Neuronal stem cell (in vitro differentiated cells): ENCODE measurements around the gene TMEM62.

ENCODE experiments used
- DNase-seq: peaks from one replicate; pipeline ENCODE4 v3.0.0-alpha.2; 2013; ENCODE audit warnings: low spot score
- H2AFZ ChIP-seq: one replicate; pipeline ENCODE4 v1.6.1; 2013; ENCODE audit warnings: mild to moderate bottlenecking, low read length, inconsistent platforms
- H2AK5ac ChIP-seq: 2 replicates; pipeline ENCODE4 v1.6.1; 2013; ENCODE audit warnings: low read depth, mild to moderate bottlenecking, inconsistent platforms, low read length, moderate library complexity, mixed read lengths
- H2BK120ac ChIP-seq: 2 replicates; pipeline ENCODE4 v1.6.1; 2013; ENCODE audit warnings: low read depth, mild to moderate bottlenecking, inconsistent platforms, low read length, moderate library complexity, mixed read lengths
- H2BK12ac ChIP-seq: one replicate; pipeline ENCODE4 v1.6.1; 2013; ENCODE audit warnings: low read length, inconsistent platforms
- H2BK15ac ChIP-seq: 2 replicates; pipeline ENCODE4 v1.6.1; 2013; ENCODE audit warnings: mild to moderate bottlenecking, low read length, inconsistent platforms, mixed read lengths
- H2BK5ac ChIP-seq: one replicate; pipeline ENCODE4 v1.6.1; 2013; ENCODE audit warnings: inconsistent platforms, mild to moderate bottlenecking, low read length, moderate library complexity
- H3K14ac ChIP-seq: one replicate; pipeline ENCODE4 v1.6.1; 2013; ENCODE audit warnings: low read length, inconsistent platforms
- H3K18ac ChIP-seq: 2 replicates; pipeline ENCODE4 v1.6.1; 2013; ENCODE audit warnings: low read length, inconsistent platforms
- H3K23ac ChIP-seq: 2 replicates; pipeline ENCODE4 v1.6.1; 2013; ENCODE audit warnings: low read depth, mild to moderate bottlenecking, mixed read lengths, low read length, inconsistent platforms; ENCODE audit not compliant: poor library complexity
- H3K27ac ChIP-seq: replicated peaks from 3 replicates; pipeline ENCODE4 v1.5.1; 2013; ENCODE audit warnings: low read length, inconsistent platforms
- H3K27me3 ChIP-seq, 3 experiments: 2 replicates each; pipeline ENCODE4 v1.6.1; 2013; ENCODE audit warnings: low read length in 3 of 3, mild to moderate bottlenecking in 2 of 3, inconsistent platforms in 1 of 3, low read depth in 1 of 3, mixed read lengths in 1 of 3, moderate library complexity in 1 of 3; ENCODE audit not compliant: control insufficient read depth in 3 of 3, insufficient read depth in 3 of 3
- H3K36me3 ChIP-seq, 2 donors: replicated peaks in 1 of 2; 2 replicates each; pipeline ENCODE4 v1.6.1; 2013; ENCODE audit warnings: low read length in 2 of 2; ENCODE audit not compliant: control insufficient read depth in 2 of 2, insufficient read depth in 2 of 2
- H3K4ac ChIP-seq: 2 replicates; pipeline ENCODE4 v1.6.1; 2013; ENCODE audit warnings: inconsistent platforms, mild to moderate bottlenecking, low read length, moderate library complexity
- H3K4me1 ChIP-seq, 2 donors: 1 replicate in 1 of 2; 2 replicates in 1 of 2; pipeline ENCODE4 v1.6.1; 2013; ENCODE audit warnings: low read length in 2 of 2, low read depth in 1 of 2; ENCODE audit not compliant: control insufficient read depth in 2 of 2, insufficient read depth in 1 of 2
- H3K4me2 ChIP-seq: one replicate; pipeline ENCODE4 v1.6.1; 2013; ENCODE audit warnings: mild to moderate bottlenecking, low read length, inconsistent platforms; ENCODE audit not compliant: insufficient read depth, poor library complexity, severe bottlenecking
- H3K4me3 ChIP-seq, 2 donors: 2 replicates each; pipeline ENCODE4 v1.5.1; 2013; ENCODE audit warnings: low read length in 2 of 2, mild to moderate bottlenecking in 2 of 2, inconsistent platforms in 1 of 2, moderate library complexity in 1 of 2
- H3K79me1 ChIP-seq: one replicate; pipeline ENCODE4 v1.6.1; 2013; ENCODE audit warnings: low read depth, mild to moderate bottlenecking, inconsistent platforms, low read length, moderate library complexity
- H3K9ac ChIP-seq: one replicate; pipeline ENCODE4 v1.6.1; 2013; ENCODE audit warnings: mild to moderate bottlenecking, low read depth, low read length, inconsistent platforms; ENCODE audit not compliant: poor library complexity
- H3K9me3 ChIP-seq, 2 donors: replicated peaks in 1 of 2; 2 replicates each; pipeline versions ENCODE3 to v1.6.1; 2013; ENCODE audit warnings: low read length in 2 of 2, mild to moderate bottlenecking in 2 of 2, inconsistent platforms in 1 of 2, low read depth in 1 of 2, mixed read lengths in 1 of 2, moderate library complexity in 1 of 2; ENCODE audit not compliant: control insufficient read depth in 2 of 2, insufficient read depth in 1 of 2
- H4K8ac ChIP-seq: one replicate; pipeline ENCODE4 v1.6.1; 2013; ENCODE audit warnings: low read depth, mild to moderate bottlenecking, inconsistent platforms, low read length, moderate library complexity
- H4K91ac ChIP-seq: one replicate; pipeline ENCODE4 v1.6.1; 2013; ENCODE audit warnings: low read length, low read depth, mild to moderate bottlenecking, inconsistent platforms; ENCODE audit not compliant: poor library complexity
- WGBS, 2 donors: extraction: QIAGEN DNeasy Blood & Tissue Kit; methylation state at CpG; one replicate each; pipeline ENCODE4 v1.1.7; 2013; ENCODE audit warnings: missing lambda C conversion rate in 2 of 2, mixed read lengths in 1 of 2; ENCODE audit not compliant: insufficient read length in 2 of 2, insufficient replicate concordance in 1 of 2; ENCODE audit errors: extremely low coverage in 2 of 2; 5-methylcytosine and 5-hydroxymethylcytosine counted together

TMEM62 gene

GRCh38 chr15:43209059-43209824 lies 75.9 kb downstream of the TMEM62 start:
- Histone ChIP-seq H2BK5ac (no peak overlapping the region), H3K23ac (peak overlapping the region; percentile 14), H4K8ac (no peak overlapping the region), H3K36me3 (no peaks in the 10 kb centered on the region), H3K4me3 (no peak overlapping the region), H3K14ac (no peak overlapping the region), H3K18ac (no peak overlapping the region), H2BK12ac (peak overlapping the region; percentile 44), H3K79me1 (no peaks in the 10 kb centered on the region), H2BK120ac (no peak overlapping the region), H2AK5ac (no peak overlapping the region), H3K9ac (no peak overlapping the region), H4K91ac (no peak overlapping the region), H3K27ac (no peak overlapping the region), H3K9me3 (no peaks in the 10 kb centered on the region), H3K27me3 (peaks cover 0 to 57% (median 0%) of the 10 kb centered on the region in 3 experiments), H2BK15ac (no peak overlapping the region), H3K4me2 (no peak overlapping the region), H3K4me1 (no peaks in the 10 kb centered on the region), H3K4ac (no peak overlapping the region), H2AFZ (no peak overlapping the region)
- WGBS, 2 donors = no CpG with 5 or more reads among the region's 13 CpGs
- DNase-seq = no peak

GRCh38 chr15:43210172-43210745 lies 76.9 kb downstream of the TMEM62 start:
- Histone ChIP-seq H3K79me1 (no peaks in the 10 kb centered on the region), H3K9me3 (no peaks in the 10 kb centered on the region), H4K91ac (no peak overlapping the region), H3K23ac (peak overlapping the region; percentile 20), H3K4me3 (no peak overlapping the region), H3K4me2 (no peak overlapping the region), H2BK5ac (no peak overlapping the region), H3K14ac (peak overlapping the region; percentile 48), H2BK12ac (no peak overlapping the region), H2BK15ac (peak overlapping the region; percentile 69), H3K36me3 (no peaks in the 10 kb centered on the region), H3K4ac (no peak overlapping the region), H3K4me1 (no peaks in the 10 kb centered on the region), H2AK5ac (peak overlapping the region; percentile 47), H3K27me3 (peaks cover 0 to 57% (median 0%) of the 10 kb centered on the region in 3 experiments), H2BK120ac (no peak overlapping the region), H3K18ac (peak overlapping the region; percentile 53), H4K8ac (peak overlapping the region; percentile 66), H2AFZ (no peak overlapping the region), H3K9ac (peak overlapping the region; percentile 51), H3K27ac (no peak overlapping the region)
- no peak for DNase-seq
- WGBS, 2 donors = no CpG with 5 or more reads among the region's 15 CpGs

- Histone ChIP-seq H3K4me2 (no peak overlapping the region), H3K27me3 (peaks cover 0 to 55% (median 0%) of the 10 kb centered on the region in 3 experiments), H2AFZ (no peak overlapping the region)
Measured at GRCh38 chr15:43210807-43211206, 77.4 kb downstream of the TMEM62 start.

GRCh38 chr15:43211224-43211735 lies 77.9 kb downstream of the TMEM62 start:
- H2BK15ac ChIP-seq = no peak overlapping the region
- H3K79me1 ChIP-seq = no peaks in the 10 kb centered on the region
- H3K36me3 ChIP-seq = no peaks in the 10 kb centered on the region
- H3K27me3 ChIP-seq = peaks cover 0 to 50% (median 0%) of the 10 kb centered on the region in 3 experiments
- H3K14ac ChIP-seq = no peak overlapping the region
- H2AK5ac ChIP-seq = no peak overlapping the region
- H3K18ac ChIP-seq = no peak overlapping the region
- DNase-seq = no peak
- H2BK5ac ChIP-seq = no peak overlapping the region
- H3K9ac ChIP-seq = no peak overlapping the region
- H3K4me3 ChIP-seq = no peak overlapping the region
- H3K9me3 ChIP-seq = no peaks in the 10 kb centered on the region
- no peak overlapping the region for H2BK12ac ChIP-seq
- H4K8ac ChIP-seq = no peak overlapping the region
- H3K23ac ChIP-seq = no peak overlapping the region
- no peak overlapping the region for H4K91ac ChIP-seq
- H2AFZ ChIP-seq = no peak overlapping the region
- no peak overlapping the region for H3K27ac ChIP-seq
- H3K4me2 ChIP-seq = no peak overlapping the region
- H3K4ac ChIP-seq = no peak overlapping the region
- no peak overlapping the region for H2BK120ac ChIP-seq
- no peaks in the 10 kb centered on the region for H3K4me1 ChIP-seq
- no CpG with 5 or more reads among the region's 4 CpGs for WGBS, 2 donors

More at GRCh38 chr15:43210807-43211206, 77.4 kb downstream of the TMEM62 start:
- H3K79me1 ChIP-seq = no peaks in the 10 kb centered on the region
- no CpG with 5 or more reads among the region's 9 CpGs for WGBS, 2 donors
- no peak overlapping the region for H2BK12ac ChIP-seq
- H3K14ac ChIP-seq = no peak overlapping the region
- peak overlapping the region; percentile 23 for H3K18ac ChIP-seq
- no peak overlapping the region for H2BK15ac ChIP-seq
- no peaks in the 10 kb centered on the region for H3K36me3 ChIP-seq
- H2AK5ac ChIP-seq = no peak overlapping the region
- no peak overlapping the region for H4K91ac ChIP-seq
- no peak overlapping the region for H3K23ac ChIP-seq
- H3K9ac ChIP-seq = no peak overlapping the region
- H4K8ac ChIP-seq = peak overlapping the region; percentile 66
- no peaks in the 10 kb centered on the region for H3K9me3 ChIP-seq
- H3K27ac ChIP-seq = no peak overlapping the region
- no peak overlapping the region for H2BK120ac ChIP-seq
- H3K4me1 ChIP-seq = no peaks in the 10 kb centered on the region
- DNase-seq = no peak
- no peak overlapping the region for H3K4me3 ChIP-seq
- no peak overlapping the region for H3K4ac ChIP-seq
- no peak overlapping the region for H2BK5ac ChIP-seq
